Kidney capillary endothelial cell (primary cell): ENCODE results near the gene A4GALT.
"Not testable (repeated sequence)": the region's sequence is repeated elsewhere in the genome, so short reads cannot be mapped to it uniquely, and the experiment has no call there.

ENCODE experiments used
- DNase-seq: peaks from one replicate; pipeline ENCODE4 v3.0.0-alpha.2; 2018; ENCODE audit warnings: low spot score

Gene A4GALT, protein sequence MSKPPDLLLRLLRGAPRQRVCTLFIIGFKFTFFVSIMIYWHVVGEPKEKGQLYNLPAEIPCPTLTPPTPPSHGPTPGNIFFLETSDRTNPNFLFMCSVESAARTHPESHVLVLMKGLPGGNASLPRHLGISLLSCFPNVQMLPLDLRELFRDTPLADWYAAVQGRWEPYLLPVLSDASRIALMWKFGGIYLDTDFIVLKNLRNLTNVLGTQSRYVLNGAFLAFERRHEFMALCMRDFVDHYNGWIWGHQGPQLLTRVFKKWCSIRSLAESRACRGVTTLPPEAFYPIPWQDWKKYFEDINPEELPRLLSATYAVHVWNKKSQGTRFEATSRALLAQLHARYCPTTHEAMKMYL

DNA sequence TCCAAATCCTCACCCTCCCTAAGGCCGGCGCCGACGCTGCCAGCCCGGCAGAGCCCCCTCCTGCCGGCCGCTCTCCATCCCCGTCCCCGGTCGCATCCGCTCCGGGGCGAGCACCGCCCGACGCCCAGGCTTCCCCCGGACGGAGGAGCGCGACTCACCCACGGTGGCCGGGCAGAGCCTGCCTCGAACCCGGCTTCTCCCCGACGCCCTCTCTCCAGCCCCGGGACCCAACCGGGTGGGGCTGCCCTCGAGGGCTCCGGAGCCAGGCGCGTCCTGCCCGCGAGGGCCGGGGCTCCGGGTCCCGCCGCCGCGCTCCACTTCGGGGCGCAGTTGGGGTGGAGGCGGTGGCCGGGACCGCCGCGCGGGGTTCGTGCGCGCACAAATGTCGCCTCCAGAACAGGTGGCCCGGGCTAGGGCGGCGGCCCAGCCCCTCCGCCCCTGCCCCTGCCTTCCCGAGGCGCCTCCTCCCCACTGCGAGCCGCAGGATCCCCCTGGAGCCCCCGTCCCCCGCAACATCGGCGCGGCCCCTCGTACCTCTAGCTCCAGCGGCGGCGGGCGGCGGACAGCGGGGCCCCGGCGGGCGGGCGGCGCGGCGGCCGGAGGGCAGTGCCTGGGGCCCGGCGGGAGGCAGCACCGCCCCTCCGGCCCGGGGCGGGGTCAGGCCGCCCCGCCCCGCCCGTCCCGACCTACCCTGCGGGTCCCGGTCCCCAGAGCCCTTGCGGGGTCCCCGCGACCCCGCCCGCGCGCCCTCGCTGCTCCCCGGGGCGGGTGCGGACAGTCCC lies at the start of gene A4GALT:
TSS of gene A4GALT (minus strand) at position 608 of the 782 bp plus-strand sequence. CDS start 26,919 bp downstream, outside the sequence.
- DNase-seq = no peak

DNA sequence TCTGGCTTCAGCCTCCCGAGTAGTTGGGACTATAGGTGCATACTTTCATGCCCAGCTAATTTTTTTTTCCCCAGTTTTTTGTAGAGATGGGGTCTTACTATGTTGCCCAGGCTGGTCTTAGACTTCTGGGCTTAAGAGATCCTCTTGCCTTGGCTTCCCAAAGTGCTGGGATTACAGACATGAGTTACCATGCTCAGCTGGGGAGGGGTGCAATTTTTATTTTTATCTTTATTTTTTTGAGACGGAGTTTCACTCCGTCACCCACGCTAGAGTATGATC lies 49.7 kb upstream of the A4GALT start:
- no peak for DNase-seq

DNA sequence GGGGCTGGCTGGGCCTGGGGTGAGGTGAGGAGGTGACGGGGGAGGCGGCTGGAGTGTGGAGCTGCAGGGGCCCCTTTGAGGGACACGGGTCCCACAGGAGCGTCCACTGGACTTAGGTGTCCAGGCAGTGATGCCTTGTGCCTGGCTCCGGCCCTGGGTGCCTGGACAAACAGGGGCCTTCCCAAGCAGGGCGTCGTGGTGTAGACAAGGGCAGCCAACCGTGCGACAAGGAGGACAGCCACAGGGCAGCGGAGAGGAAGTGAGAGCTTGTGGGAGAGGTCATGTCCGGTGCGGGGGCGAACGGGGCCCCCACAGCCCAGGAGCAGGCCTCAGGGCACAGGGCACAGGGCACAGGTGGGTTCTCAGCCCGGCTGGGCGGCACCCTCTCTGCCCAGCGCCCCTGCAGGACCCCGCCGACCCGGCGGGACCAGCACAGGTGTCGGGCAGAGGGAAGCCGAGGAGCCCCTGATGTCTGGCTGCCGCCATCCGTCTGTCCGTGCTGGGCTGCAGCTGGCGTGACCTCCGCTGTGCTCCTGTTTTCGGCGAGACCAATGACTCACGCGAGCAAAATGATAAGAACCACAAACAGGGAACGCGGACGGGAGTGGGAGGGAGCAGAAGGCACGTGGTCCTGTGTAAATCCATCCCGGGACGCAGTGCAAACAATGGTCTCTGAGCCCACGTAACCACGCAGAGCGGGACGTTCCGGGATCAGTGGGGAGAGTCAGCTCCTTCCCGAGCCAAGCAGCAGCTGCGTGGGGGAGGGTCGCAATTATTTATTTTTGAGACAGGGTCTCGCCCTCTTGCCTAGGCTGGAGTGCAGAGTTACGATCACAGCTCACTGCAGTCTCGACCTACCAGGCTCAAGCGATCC lies 49.1 kb upstream of the A4GALT start:
- DNase-seq = no peak

GRCh38 chr22:42769238-42769573 lies 48.5 kb upstream of the A4GALT start:
- no peak for DNase-seq

- no peak for DNase-seq
These were observed 47.8 kb upstream of the A4GALT start for GRCh38 chr22:42768385-42769035.

GRCh38 chr22:42766860-42767259 lies 46.2 kb upstream of the A4GALT start:
- no peak for DNase-seq

DNA sequence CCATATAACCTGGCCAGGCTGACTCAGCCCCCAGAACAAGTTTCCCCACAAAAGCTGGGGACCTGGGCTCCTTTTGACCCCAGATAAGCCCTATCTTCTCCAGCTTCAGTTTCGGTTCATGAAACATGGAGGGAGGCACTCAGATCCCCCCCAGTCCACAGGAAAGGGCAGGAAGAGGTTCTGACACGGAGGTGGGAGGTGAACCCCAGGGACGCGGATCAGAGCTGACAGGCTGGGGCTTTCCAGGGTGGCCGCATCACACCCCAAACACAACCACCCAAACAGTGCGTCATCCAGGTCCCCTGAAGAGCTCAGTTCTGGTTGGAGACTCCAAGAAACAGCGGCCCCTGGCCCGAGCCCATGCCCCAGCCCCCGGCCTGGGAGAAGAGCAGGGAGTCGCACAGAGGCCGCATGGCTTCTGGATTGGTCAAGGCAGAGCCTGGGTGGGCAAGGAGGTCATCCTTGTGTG lies 44.3 kb upstream of the A4GALT start:
- DNase-seq = no peak

GRCh38 chr22:42763965-42764480 lies 43.4 kb upstream of the A4GALT start:
- DNase-seq = no peak

- DNase-seq = no peak
These were observed 40.3 kb upstream of the A4GALT start for GRCh38 chr22:42760806-42761565.

GRCh38 chr22:42758931-42759629 lies 38.4 kb upstream of the A4GALT start:
- DNase-seq = no peak

DNA sequence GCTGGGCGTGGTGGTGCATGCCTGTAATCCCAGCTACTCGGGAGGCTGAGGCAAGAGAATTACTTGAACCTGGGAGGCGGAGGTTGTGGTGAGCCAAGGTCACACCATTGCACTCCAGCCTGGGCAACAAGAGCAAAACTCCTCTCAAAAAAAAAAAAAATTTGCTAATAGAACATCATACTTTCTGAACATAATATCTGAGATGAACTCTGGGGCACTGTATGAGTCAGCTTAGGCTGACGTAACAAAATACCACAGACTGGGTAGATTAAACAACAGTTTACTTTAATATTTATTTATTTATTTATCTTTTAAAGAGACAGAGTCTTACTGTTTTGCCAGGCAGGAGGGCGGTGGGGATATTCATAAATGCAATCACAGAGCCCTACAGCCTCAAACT lies 34.9 kb upstream of the A4GALT start:
- DNase-seq = peak; percentile 33

- not testable (repeated sequence) for DNase-seq
These were observed 34.5 kb upstream of the A4GALT start for GRCh38 chr22:42755121-42755520.

GRCh38 chr22:42754658-42755057 lies 34.0 kb upstream of the A4GALT start:
- DNase-seq = no peak

- DNase-seq = no peak
These were observed 32.2 kb upstream of the A4GALT start for GRCh38 chr22:42752912-42753311.

- DNase-seq = no peak
These were observed 31.6 kb upstream of the A4GALT start for GRCh38 chr22:42752230-42752746.

- not testable (repeated sequence) for DNase-seq
These were observed 29.8 kb upstream of the A4GALT start for GRCh38 chr22:42750421-42750820.

GRCh38 chr22:42747701-42748513 lies 27.2 kb upstream of the A4GALT start:
- peak; percentile 94 for DNase-seq

DNA sequence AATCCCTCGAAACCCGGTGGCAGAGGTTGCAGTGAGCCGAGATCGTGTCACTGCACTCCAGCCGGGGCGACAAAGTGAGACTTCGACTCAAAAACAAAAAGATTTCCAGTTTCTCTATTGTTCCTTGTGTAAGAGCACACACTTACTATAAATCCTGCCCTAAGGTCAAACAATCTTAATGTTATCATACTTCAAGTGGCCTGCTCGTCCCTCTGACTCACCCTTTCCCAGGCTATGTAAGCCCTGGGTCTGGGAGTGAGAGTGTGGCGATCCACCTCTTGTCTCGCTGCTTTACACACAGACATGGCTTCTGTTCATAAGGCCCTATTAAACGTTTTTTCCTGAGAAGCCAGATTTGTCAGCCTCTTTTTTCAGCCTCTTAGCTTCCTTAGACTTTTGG lies 24.4 kb upstream of the A4GALT start:
- DNase-seq = peak; percentile 54

DNA sequence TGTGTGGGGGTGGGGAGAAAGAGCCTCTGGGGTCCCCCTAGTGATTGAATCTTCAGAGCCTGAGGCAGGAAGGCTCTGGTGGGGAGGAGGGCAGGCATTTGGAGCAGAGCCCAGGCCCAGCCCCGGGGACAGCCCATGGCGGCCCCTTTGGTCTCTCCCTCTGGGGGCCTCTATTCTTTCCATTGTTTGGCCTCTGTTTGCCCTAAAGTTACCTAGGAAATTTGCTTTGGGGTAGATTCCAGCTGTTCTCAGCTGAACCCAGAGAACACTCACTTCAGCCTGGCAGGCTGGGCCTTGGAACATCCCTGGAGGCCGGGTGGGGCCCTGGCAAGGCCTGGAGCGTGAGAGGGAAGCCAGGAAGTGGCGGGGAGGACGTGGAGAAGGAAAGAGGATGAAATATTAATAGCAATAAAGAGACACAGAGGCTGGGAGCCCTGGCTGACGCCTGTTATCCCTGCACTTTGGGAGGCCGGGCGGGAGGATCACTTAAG lies 22.9 kb upstream of the A4GALT start:
- DNase-seq = peak; percentile 59
